SU-DHL-6 (cell line): Measurements from ENCODE around the gene CCL4.

ENCODE experiments used
- H2AFZ ChIP-seq: fragments of 200-600 bp; sonication (generic); 2 replicates; pipeline ENCODE4 v1.6.1; 2014; ENCODE audit warnings: low read depth, mild to moderate bottlenecking, moderate library complexity, mixed read lengths, antibody characterized with exemption, low read length; ENCODE audit not compliant: severe bottlenecking
- H3F3A ChIP-seq: fragments of 200-600 bp; shearing (Covaris generic); 2 replicates; pipeline ENCODE4 v1.6.0; 2016; ENCODE audit warnings: antibody characterized with exemption, mild to moderate bottlenecking; ENCODE audit not compliant: insufficient read depth
- H3K27ac ChIP-seq: fragments of 200-600 bp; sonication (generic); 2 replicates; pipeline ENCODE4 v1.5.1; 2016; ENCODE audit warnings: low read depth, mild to moderate bottlenecking, low read length, moderate library complexity, mixed read lengths
- H3K27me3 ChIP-seq: fragments of 200-600 bp; sonication (generic), shearing (Covaris generic); 2 replicates; pipeline ENCODE4 v1.6.0; 2014; ENCODE audit warnings: mild to moderate bottlenecking, low read length
- H3K36me3 ChIP-seq: fragments of 200-600 bp; sonication (generic); 2 replicates; pipeline ENCODE4 v1.6.1; 2014; ENCODE audit warnings: mild to moderate bottlenecking, low read length, mixed read lengths
- H3K4me2 ChIP-seq: fragments of 300-600, 200-600 bp; shearing (Covaris generic), sonication (generic); 2 replicates; pipeline ENCODE4 v1.6.0; 2014; ENCODE audit warnings: low read length, low read depth, mild to moderate bottlenecking; ENCODE audit not compliant: poor library complexity, severe bottlenecking
- H3K4me3 ChIP-seq: fragments of 200-600 bp; sonication (generic); 2 replicates; pipeline ENCODE4 v1.5.1; 2014; ENCODE audit warnings: antibody characterized with exemption, low read length, mild to moderate bottlenecking, mixed read lengths; ENCODE audit not compliant: insufficient read depth, poor library complexity, severe bottlenecking
- H3K79me2 ChIP-seq: fragments of 200-600 bp; sonication (generic); 2 replicates; pipeline ENCODE4 v1.6.1; 2014; ENCODE audit warnings: mild to moderate bottlenecking, low read length, moderate library complexity; ENCODE audit not compliant: insufficient read depth
- H3K9ac ChIP-seq: fragments of 200-600 bp; sonication (generic); 2 replicates; pipeline ENCODE4 v1.7.0; 2014; ENCODE audit warnings: mild to moderate bottlenecking, low read length
- H3K9me2 ChIP-seq: fragments of 200-600 bp; sonication (generic); replicated peaks from 2 replicates; pipeline ENCODE4 v1.6.1; 2014; ENCODE audit warnings: low read length; ENCODE audit not compliant: insufficient read depth
- H3K9me3 ChIP-seq: fragments of 200-600 bp; sonication (generic); 2 replicates; pipeline ENCODE4 v1.6.1; 2014; ENCODE audit warnings: low read length, mixed read lengths; ENCODE audit not compliant: insufficient read depth
- H4K20me1 ChIP-seq: fragments of 200-600 bp; sonication (generic); 2 replicates; pipeline ENCODE4 v1.6.1; 2014; ENCODE audit warnings: low read depth, mild to moderate bottlenecking, antibody characterized with exemption, low read length, moderate library complexity, mixed read lengths
- CTCF ChIP-seq: fragments of 200-600 bp; sonication (generic); IDR thresholded peaks from one replicate; pipeline ENCODE4 v1.5.1; 2017; ENCODE audit warnings: antibody characterized with exemption, mild to moderate bottlenecking, low read length, moderate library complexity; ENCODE audit not compliant: insufficient read depth, poor library complexity, severe bottlenecking
- EZH2phosphoT487 ChIP-seq: fragments of 200-600 bp; sonication (generic), shearing (Covaris generic); conservative IDR thresholded peaks from 2 replicates; pipeline ENCODE4 v1.6.1; 2018; ENCODE audit warnings: mild to moderate bottlenecking, antibody characterized with exemption, low read length, moderate library complexity, mixed read lengths

The CCL4 gene

DNA sequence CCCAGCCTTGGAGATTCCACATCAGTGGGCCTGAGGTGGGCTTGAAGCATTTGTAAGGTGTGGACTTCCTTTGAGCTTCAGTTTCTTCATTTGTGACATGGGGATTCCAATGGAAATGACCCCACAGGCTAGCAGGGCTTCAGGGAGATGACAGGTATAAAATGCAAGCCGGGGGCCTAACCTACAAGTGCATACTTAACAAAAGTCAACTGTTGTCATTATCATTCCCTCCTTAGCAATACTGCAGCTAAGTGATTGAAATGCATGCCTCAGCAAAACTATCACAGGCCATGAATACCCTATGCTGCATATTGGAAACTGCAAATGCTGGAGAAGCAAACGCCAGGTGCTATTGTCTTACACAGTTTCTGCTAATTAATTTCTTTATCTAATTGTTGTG is 19.8 kb downstream of the CCL4 start:
- no peaks in the 10 kb centered on the region for H3K27me3 ChIP-seq
- no peaks in the 10 kb centered on the region for H4K20me1 ChIP-seq
- no peak overlapping the region for H2AFZ ChIP-seq
- H3K9me2 ChIP-seq: no peaks in the 10 kb centered on the region
- TF ChIP-seq CTCF: no peak
- no peak for TF ChIP-seq EZH2phosphoT487
- H3K9me3 ChIP-seq: peaks cover 24% of the 10 kb centered on the region
- no peak overlapping the region for H3K4me3 ChIP-seq
- no peak overlapping the region for H3K9ac ChIP-seq
- no peaks in the 10 kb centered on the region for H3F3A ChIP-seq
- H3K79me2 ChIP-seq: no peaks in the 10 kb centered on the region
- H3K27ac ChIP-seq: no peak overlapping the region
- H3K36me3 ChIP-seq: no peaks in the 10 kb centered on the region
- no peak overlapping the region for H3K4me2 ChIP-seq

DNA sequence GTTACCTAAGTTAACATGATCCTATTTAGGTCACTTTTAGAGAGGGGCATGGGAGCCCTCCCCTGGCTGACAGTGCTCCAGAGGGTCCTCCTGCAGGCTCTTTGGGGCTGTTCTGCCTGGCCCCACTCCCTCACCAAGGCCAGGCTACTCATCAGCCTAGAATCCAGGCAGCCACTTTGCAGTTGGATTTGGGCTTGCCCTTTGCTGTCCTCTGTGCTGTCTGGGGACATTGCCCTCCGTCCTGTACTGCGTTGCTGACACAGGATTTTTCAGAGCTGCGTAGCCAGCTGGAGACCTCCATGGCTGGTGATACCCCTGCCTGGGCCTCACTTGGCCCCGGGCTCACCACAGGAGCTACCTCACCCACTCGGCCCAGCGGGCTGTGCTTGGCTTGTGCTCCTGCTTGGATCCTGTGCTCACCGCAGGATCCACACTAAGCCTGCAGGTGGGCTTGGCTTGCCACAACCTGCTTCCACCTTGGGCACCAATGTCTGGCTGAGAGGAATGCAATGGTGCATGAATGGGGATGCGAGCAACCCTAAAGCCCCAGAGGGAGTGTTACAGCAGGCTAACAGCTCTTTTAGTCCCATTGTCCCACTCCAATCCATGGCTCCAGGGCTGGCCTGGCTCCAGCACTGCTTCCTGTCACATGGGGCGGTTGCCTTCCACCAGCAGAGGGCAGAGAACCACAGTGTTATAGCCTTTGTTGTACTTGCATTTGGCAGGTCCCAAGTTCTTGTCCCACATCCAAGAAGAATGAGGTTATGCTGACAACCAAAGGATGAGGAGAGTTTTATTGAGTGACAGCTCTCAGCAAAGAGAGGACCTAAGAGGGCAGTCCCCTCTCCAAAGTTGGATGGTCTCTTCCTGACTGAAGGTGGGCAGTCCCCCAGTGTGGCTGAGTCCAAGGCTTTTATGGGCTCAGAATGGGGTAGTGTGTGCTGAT is 21.5 kb downstream of the CCL4 start:
- Histone ChIP-seq H3K79me2 (no peaks in the 10 kb centered on the region), H3K4me3 (no peak overlapping the region), H4K20me1 (no peaks in the 10 kb centered on the region), H3K36me3 (no peaks in the 10 kb centered on the region), H3K9me2 (no peaks in the 10 kb centered on the region), H2AFZ (no peak overlapping the region), H3K27ac (no peak overlapping the region), H3K27me3 (no peaks in the 10 kb centered on the region), H3F3A (no peaks in the 10 kb centered on the region), H3K4me2 (no peak overlapping the region), H3K9ac (no peak overlapping the region), H3K9me3 (peaks cover 24% of the 10 kb centered on the region)
- TF ChIP-seq CTCF (no peak), EZH2phosphoT487 (no peak)

- H3K27ac ChIP-seq: no peak overlapping the region
- no peaks in the 10 kb centered on the region for H4K20me1 ChIP-seq
- no peaks in the 10 kb centered on the region for H3F3A ChIP-seq
- peaks cover 24% of the 10 kb centered on the region for H3K9me3 ChIP-seq
- H3K27me3 ChIP-seq: no peaks in the 10 kb centered on the region
- TF ChIP-seq CTCF: no peak
- no peak for TF ChIP-seq EZH2phosphoT487
- H3K4me3 ChIP-seq: no peak overlapping the region
- H3K9ac ChIP-seq: no peak overlapping the region
- no peaks in the 10 kb centered on the region for H3K9me2 ChIP-seq
- H3K79me2 ChIP-seq: no peaks in the 10 kb centered on the region
- H3K4me2 ChIP-seq: peak overlapping the region; percentile 5
- H3K36me3 ChIP-seq: no peaks in the 10 kb centered on the region
- no peak overlapping the region for H2AFZ ChIP-seq
These were observed 23.7 kb downstream of the CCL4 start for GRCh38 chr17:36127199-36127893.
